CD4-positive, alpha-beta T cell (primary cell): ENCODE data around the gene DTNB. TPM values are rescaled to one million over a fixed set of nuclear protein-coding genes. Genes with fewer than 3 reads are reported as not detected.

Experiments used
- ATAC-seq: fragments of 200-7000 bp; cut with Tn5 transposase; one replicate; pipeline ENCODE4 v1.10.0; 2022; ENCODE audit warnings: mild to moderate bottlenecking; ENCODE audit not compliant: poor library complexity
- CTCF ChIA-PET: fragments of 350-600 bp; sonication (Branson Sonifier 250); formaldehyde crosslinking; loops from one replicate; lab custom pipeline; 2021; ENCODE audit warnings: antibody characterized with exemption, inconsistent platforms; lab: Charles Lee
- POLR2A ChIA-PET: fragments of 350-600 bp; sonication (Branson Sonifier 250); formaldehyde crosslinking; loops from one replicate; lab custom pipeline; 2021; ENCODE audit warnings: antibody characterized with exemption, inconsistent platforms; lab: Charles Lee
- DNase-seq, 14 experiments: peaks; one replicate each; pipeline ENCODE4 v3.0.0-alpha.2; 2013 to 2020; ENCODE audit warnings: mixed read lengths in 2 of 14
- H3K27ac ChIP-seq, 2 donors: one replicate each; pipeline versions ENCODE4 v1.5.1 to v1.7.0; 2013; ENCODE audit warnings: low read length in 2 of 2, low read depth in 1 of 2, mild to moderate bottlenecking in 1 of 2
- H3K27me3 ChIP-seq, 2 experiments: 1 replicate in 1 of 2; 2 replicates in 1 of 2; pipeline versions ENCODE4 v1.6.1 to v1.7.0; 2013; ENCODE audit warnings: low read length in 2 of 2, control low read depth in 1 of 2, mild to moderate bottlenecking in 1 of 2, moderate library complexity in 1 of 2; ENCODE audit not compliant: insufficient read depth in 2 of 2, control insufficient read depth in 1 of 2
- H3K36me3 ChIP-seq: one replicate; pipeline ENCODE4 v1.6.1; 2013; ENCODE audit warnings: low read length, control low read depth; ENCODE audit not compliant: insufficient read depth
- H3K4me1 ChIP-seq: one replicate; pipeline ENCODE4 v1.6.1; 2013; ENCODE audit warnings: low read length, control low read depth; ENCODE audit not compliant: insufficient read depth
- H3K4me3 ChIP-seq: one replicate; pipeline ENCODE4 v1.5.1; 2013; ENCODE audit warnings: mild to moderate bottlenecking, low read length, moderate library complexity
- H3K9me3 ChIP-seq, 2 experiments: 1 replicate in 1 of 2; 2 replicates in 1 of 2; pipeline versions ENCODE4 v1.6.1 to v1.7.0; 2013; ENCODE audit warnings: low read length in 2 of 2, mild to moderate bottlenecking in 2 of 2, control low read depth in 1 of 2, moderate library complexity in 1 of 2; ENCODE audit not compliant: control insufficient read depth in 1 of 2, insufficient read depth in 1 of 2
- H3K27ac Mint-ChIP-seq: one replicate; pipeline ENCODE4 v1.8.0; 2020; ENCODE audit warnings: mixed read lengths
- H3K27me3 Mint-ChIP-seq: one replicate; pipeline ENCODE4 v1.8.0; 2021; ENCODE audit warnings: mixed read lengths
- H3K36me3 Mint-ChIP-seq: one replicate; pipeline ENCODE4 v1.8.0; 2021; ENCODE audit warnings: low read depth, mixed read lengths
- H3K4me1 Mint-ChIP-seq: one replicate; pipeline ENCODE4 v1.8.0; 2021; ENCODE audit warnings: low read depth, mixed read lengths
- H3K4me3 Mint-ChIP-seq: one replicate; pipeline ENCODE4 v1.8.0; 2020; ENCODE audit warnings: mild to moderate bottlenecking, mixed read lengths
- H3K9me3 Mint-ChIP-seq: one replicate; pipeline ENCODE4 v1.8.0; 2020; ENCODE audit warnings: mixed read lengths
- CTCF ChIP-seq: fragments of 200-600 bp; IDR thresholded peaks from one replicate; pipeline ENCODE4 v1.8.0; 2022; ENCODE audit warnings: antibody characterized with exemption, mild to moderate bottlenecking
- intact Hi-C, 2 experiments: fragments of 100-400 bp; cut with DNase I in 1 of 2; cut with micrococcal nuclease in 1 of 2; formaldehyde crosslinking; loops; one replicate each; pipeline versions ENCODE4 v1.15.1 to v1.9.0; 2023 to 2025; cut with DNase I, micrococcal nuclease
- total RNA-seq, 174 experiments: library from RNA in 2 of 174; stranded (reverse) in 2 of 174; gene quantifications; one replicate each; pipeline ENCODE4 v1.2.3 and lab custom pipeline; 2021 to 2026

Gene DTNB
- total RNA-seq, 2 experiments from 2014 or later, result 30.1 to 33.6 TPM

DNA sequence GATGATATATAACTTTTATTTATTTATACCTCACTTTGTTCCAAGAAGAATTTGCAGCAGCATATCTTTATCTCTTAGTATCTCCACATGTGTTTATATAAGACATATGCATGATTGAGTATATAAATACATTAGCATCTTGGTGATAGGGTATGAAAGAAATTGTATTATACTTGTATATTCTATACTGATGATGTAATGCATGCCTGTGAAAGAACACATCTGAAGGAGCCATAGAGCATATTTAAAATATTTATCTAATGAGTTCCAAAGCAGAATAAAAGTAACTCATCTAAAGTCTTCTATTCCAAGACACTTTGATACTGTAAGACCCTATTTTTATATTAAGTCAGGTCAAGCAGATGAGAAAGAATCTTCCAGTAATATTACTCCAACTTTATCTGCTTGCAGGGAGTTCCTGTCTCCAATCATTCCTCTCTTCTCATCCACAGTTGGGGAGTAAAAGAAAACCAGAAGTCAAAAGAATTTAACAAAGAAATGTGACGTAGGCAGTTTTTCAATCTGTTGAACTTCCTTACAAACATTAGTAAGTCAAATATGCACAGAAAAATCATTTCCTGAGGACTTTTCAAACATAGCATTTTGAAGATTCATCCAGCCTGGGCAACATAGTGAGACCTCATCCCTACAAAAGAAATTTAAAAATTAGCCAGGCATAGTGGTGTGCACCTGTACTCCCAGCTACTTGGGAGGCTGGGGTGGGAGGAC lies 76.7 kb downstream of the DTNB start:
- no peaks in the 10 kb centered on the region for H3K27me3 Mint-ChIP-seq
- ATAC-seq (no peak), DNase-seq (no peak)
- peaks cover 3% of the 10 kb centered on the region for H3K36me3 Mint-ChIP-seq
- Histone ChIP-seq H3K9me3 (no peaks in the 10 kb centered on the region), H3K27ac (no peak overlapping the region), H3K4me1 (peaks cover 2% of the 10 kb centered on the region), H3K4me3 (no peak overlapping the region), H3K36me3 (no peaks in the 10 kb centered on the region), H3K27me3 (no peaks in the 10 kb centered on the region)
- intact Hi-C loops, result no loop called here
- no peak overlapping the region for H3K27ac Mint-ChIP-seq
- H3K9me3 Mint-ChIP-seq, result no peaks in the 10 kb centered on the region
- peaks cover 12% of the 10 kb centered on the region for H3K4me1 Mint-ChIP-seq
- POLR2A ChIA-PET, result no interaction called here
- no peak overlapping the region for H3K4me3 Mint-ChIP-seq
- no peak for TF ChIP-seq CTCF
- CTCF ChIA-PET, result no interaction called here

GRCh38 chr2:25595393-25595792 lies 78.0 kb downstream of the DTNB start:
- H3K27me3 Mint-ChIP-seq, result no peaks in the 10 kb centered on the region
- ATAC-seq, result no peak
- H3K4me3 Mint-ChIP-seq, result no peak overlapping the region
- peaks cover 3% of the 10 kb centered on the region for H3K36me3 Mint-ChIP-seq
- no peak for DNase-seq
- intact Hi-C loops, result no loop called here
- POLR2A ChIA-PET, result no interaction called here
- no peaks in the 10 kb centered on the region for H3K36me3 ChIP-seq
- TF ChIP-seq CTCF, result no peak
- peaks cover 4% of the 10 kb centered on the region for H3K4me1 ChIP-seq
- no peak overlapping the region for H3K4me3 ChIP-seq
- H3K27ac ChIP-seq, result no peak overlapping the region
- peaks cover 0 to 3% of the 10 kb centered on the region in 2 experiments for H3K9me3 ChIP-seq
- no peaks in the 10 kb centered on the region for H3K9me3 Mint-ChIP-seq
- H3K27ac Mint-ChIP-seq, result no peak overlapping the region
- H3K4me1 Mint-ChIP-seq, result peaks cover 12% of the 10 kb centered on the region
- CTCF ChIA-PET, result no interaction called here
- H3K27me3 ChIP-seq, result no peaks in the 10 kb centered on the region

- Mint-ChIP-seq H3K9me3 (no peaks in the 10 kb centered on the region), H3K4me3 (no peak overlapping the region), H3K36me3 (peaks cover 3% of the 10 kb centered on the region), H3K27ac (no peak overlapping the region), H3K4me1 (peaks cover 12% of the 10 kb centered on the region), H3K27me3 (no peaks in the 10 kb centered on the region)
- CTCF ChIA-PET, result no interaction called here
- no peak for TF ChIP-seq CTCF
- intact Hi-C loops, result no loop called here
- H3K4me3 ChIP-seq, result no peak overlapping the region
- peaks cover 0 to 3% of the 10 kb centered on the region in 2 experiments for H3K9me3 ChIP-seq
- H3K27me3 ChIP-seq, result no peaks in the 10 kb centered on the region
- ATAC-seq (no peak), DNase-seq (no peak)
- H3K27ac ChIP-seq, result no peak overlapping the region
- POLR2A ChIA-PET, result no interaction called here
- no peaks in the 10 kb centered on the region for H3K36me3 ChIP-seq
- peaks cover 4% of the 10 kb centered on the region for H3K4me1 ChIP-seq
These were observed 78.4 kb downstream of the DTNB start for GRCh38 chr2:25594991-25595390.
